PC-9 (cell line): ENCODE data around the gene ERC1. TPM values are rescaled to one million over a fixed set of nuclear protein-coding genes. Genes with fewer than 3 reads are reported as not detected.

ENCODE experiments used
- BruUV-seq: library from RNA; stranded (reverse); fragments of 400-500 nt; replicated peaks from 2 replicates; lab custom pipeline; 2021; lab: Mats Ljungman, UMichigan
- CTCF ChIA-PET: fragments of 300-600 bp; sonication (Branson Sonifier 250); formaldehyde crosslinking; loops from one replicate; lab custom pipeline; 2022; ENCODE audit warnings: antibody characterized with exemption; lab: Charles Lee
- POLR2A ChIA-PET: fragments of 300-600 bp; sonication (Branson Sonifier 250); formaldehyde crosslinking; loops from one replicate; lab custom pipeline; 2022; ENCODE audit warnings: antibody characterized with exemption; ENCODE audit not compliant: unreplicated experiment; lab: Charles Lee
- DNase-seq, 2 experiments: peaks; one replicate each; pipeline versions ENCODE4 v3.0.0 to v3.0.0-alpha.2; 2015 to 2022; ENCODE audit warnings: mixed read lengths in 1 of 2
- H2AFZ ChIP-seq: fragments of 200-600 bp; sonication (generic); 2 replicates; pipeline ENCODE4 v1.8.1; 2017; ENCODE audit warnings: antibody characterized with exemption
- H3F3A ChIP-seq: fragments of 200-600 bp; sonication (generic); 2 replicates; pipeline ENCODE4 v1.8.1; 2017; ENCODE audit warnings: antibody characterized with exemption, mild to moderate bottlenecking, low read depth; ENCODE audit not compliant: insufficient read depth
- H3K27ac ChIP-seq: fragments of 200-600 bp; sonication (generic); 2 replicates; pipeline ENCODE4 v1.6.1; 2016; ENCODE audit warnings: mixed run types
- H3K27me3 ChIP-seq: fragments of 200-600 bp; sonication (generic); 2 replicates; pipeline ENCODE4 v1.6.1; 2016; ENCODE audit warnings: low read depth, mixed run types; ENCODE audit not compliant: insufficient read depth
- H3K36me3 ChIP-seq: fragments of 200-600 bp; sonication (generic); 2 replicates; pipeline ENCODE4 v1.6.1; 2016; ENCODE audit warnings: low read depth, mixed run types
- H3K4me1 ChIP-seq: fragments of 200-600 bp; sonication (generic); replicated peaks from 2 replicates; pipeline ENCODE4 v1.6.1; 2016; ENCODE audit warnings: mixed run types; ENCODE audit not compliant: insufficient read depth
- H3K4me2 ChIP-seq: fragments of 200-600 bp; sonication (generic); 2 replicates; pipeline ENCODE4 v1.6.1; 2017; ENCODE audit warnings: mixed run types
- H3K4me3 ChIP-seq: fragments of 200-600 bp; sonication (generic); 2 replicates; pipeline ENCODE4 v1.6.1; 2016; ENCODE audit warnings: mixed run types
- H3K79me2 ChIP-seq: fragments of 200-600 bp; sonication (generic); 2 replicates; pipeline ENCODE4 v1.6.1; 2017; ENCODE audit warnings: low read depth, mixed run types
- H3K9me2 ChIP-seq: fragments of 200-600 bp; sonication (generic); 2 replicates; pipeline ENCODE4 v1.8.1; 2017; ENCODE audit warnings: mild to moderate bottlenecking; ENCODE audit not compliant: insufficient read depth
- H3K9me3 ChIP-seq: fragments of 200-600 bp; sonication (generic); 2 replicates; pipeline ENCODE4 v1.8.1; 2016; ENCODE audit warnings: low read depth; ENCODE audit not compliant: insufficient read depth
- H4K20me1 ChIP-seq: fragments of 200-600 bp; sonication (generic); 2 replicates; pipeline ENCODE4 v1.8.1; 2017; ENCODE audit not compliant: insufficient read depth
- EZH2 ChIP-seq: fragments of 200-600 bp; sonication (generic); IDR thresholded peaks from 2 replicates; pipeline ENCODE4 v1.8.0; 2017; ENCODE audit warnings: antibody characterized with exemption, low read depth
- intact Hi-C: fragments of 100-400 bp; cut with micrococcal nuclease; formaldehyde crosslinking; loops from one replicate; pipeline ENCODE4 v1.10.0; 2022; ENCODE audit not compliant: unreplicated experiment
- total RNA-seq: library from RNA; stranded (reverse); gene quantifications from 2 replicates; pipeline ENCODE4 v1.2.3, GENCODE V29; 2021
- TF ChIP-seq, protein P1 (sequence below): fragments of 200-600 bp; sonication (generic); conservative IDR thresholded peaks from 2 replicates; pipeline ENCODE4 v1.6.1; 2017; ENCODE audit warnings: mixed run types, antibody characterized with exemption, mild to moderate bottlenecking, moderate library complexity

ERC1 gene
- total RNA-seq, 1 experiment from 2014 or later, result 52.0 TPM

DNA sequence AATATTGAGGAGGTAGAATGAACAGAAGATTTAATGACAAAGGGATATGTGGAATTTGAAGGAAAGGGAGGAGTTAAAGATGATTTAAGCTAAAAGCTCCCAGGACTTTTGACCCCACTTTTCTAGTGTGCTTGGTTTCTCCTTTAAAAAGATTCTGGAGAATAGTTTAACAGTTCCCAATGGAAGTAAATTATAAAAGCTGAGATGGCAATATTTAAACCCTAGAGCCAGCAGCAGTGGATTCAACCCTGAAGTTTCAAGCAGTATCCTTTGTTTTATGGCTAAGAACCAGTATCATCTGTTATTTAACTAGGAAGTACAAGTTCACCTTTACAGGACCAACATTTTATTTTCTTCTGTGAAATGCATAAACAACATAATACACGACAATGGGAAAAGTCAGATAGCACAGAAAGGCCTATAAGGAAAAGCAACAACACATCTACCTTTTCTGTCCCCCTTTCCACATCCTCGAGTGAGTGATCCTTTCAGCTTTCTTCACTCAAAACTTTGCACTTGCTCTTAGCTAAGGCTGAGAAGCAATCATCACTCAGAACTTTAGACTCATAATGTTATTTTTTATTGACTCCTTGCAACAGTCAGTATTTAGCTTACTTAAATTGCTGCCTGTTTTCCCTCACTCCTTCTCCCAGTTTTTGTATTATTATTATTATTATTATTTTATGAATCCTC lies 338.9 kb downstream of the ERC1 start:
- no peaks in the 10 kb centered on the region for H3K9me3 ChIP-seq
- ChIA-PET CTCF (no interaction called here), POLR2A (no interaction called here)
- H2AFZ ChIP-seq, result no peak overlapping the region
- TF ChIP-seq, protein P1, sequence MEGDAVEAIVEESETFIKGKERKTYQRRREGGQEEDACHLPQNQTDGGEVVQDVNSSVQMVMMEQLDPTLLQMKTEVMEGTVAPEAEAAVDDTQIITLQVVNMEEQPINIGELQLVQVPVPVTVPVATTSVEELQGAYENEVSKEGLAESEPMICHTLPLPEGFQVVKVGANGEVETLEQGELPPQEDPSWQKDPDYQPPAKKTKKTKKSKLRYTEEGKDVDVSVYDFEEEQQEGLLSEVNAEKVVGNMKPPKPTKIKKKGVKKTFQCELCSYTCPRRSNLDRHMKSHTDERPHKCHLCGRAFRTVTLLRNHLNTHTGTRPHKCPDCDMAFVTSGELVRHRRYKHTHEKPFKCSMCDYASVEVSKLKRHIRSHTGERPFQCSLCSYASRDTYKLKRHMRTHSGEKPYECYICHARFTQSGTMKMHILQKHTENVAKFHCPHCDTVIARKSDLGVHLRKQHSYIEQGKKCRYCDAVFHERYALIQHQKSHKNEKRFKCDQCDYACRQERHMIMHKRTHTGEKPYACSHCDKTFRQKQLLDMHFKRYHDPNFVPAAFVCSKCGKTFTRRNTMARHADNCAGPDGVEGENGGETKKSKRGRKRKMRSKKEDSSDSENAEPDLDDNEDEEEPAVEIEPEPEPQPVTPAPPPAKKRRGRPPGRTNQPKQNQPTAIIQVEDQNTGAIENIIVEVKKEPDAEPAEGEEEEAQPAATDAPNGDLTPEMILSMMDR, result no peak
- no peak for TF ChIP-seq EZH2
- H4K20me1 ChIP-seq, result no peaks in the 10 kb centered on the region
- no peaks in the 10 kb centered on the region for H3F3A ChIP-seq
- peaks cover 15% of the 10 kb centered on the region for H3K4me1 ChIP-seq
- no peak overlapping the region for H3K4me3 ChIP-seq
- no peak overlapping the region for H3K4me2 ChIP-seq
- DNase-seq, result no peak
- no peaks in the 10 kb centered on the region for H3K9me2 ChIP-seq
- H3K36me3 ChIP-seq, result no peaks in the 10 kb centered on the region
- no peaks in the 10 kb centered on the region for H3K79me2 ChIP-seq
- intact Hi-C loops, result no loop called here
- BruUV-seq, result no TSS peak
- H3K27me3 ChIP-seq, result no peaks in the 10 kb centered on the region
- no peak overlapping the region for H3K27ac ChIP-seq

DNA sequence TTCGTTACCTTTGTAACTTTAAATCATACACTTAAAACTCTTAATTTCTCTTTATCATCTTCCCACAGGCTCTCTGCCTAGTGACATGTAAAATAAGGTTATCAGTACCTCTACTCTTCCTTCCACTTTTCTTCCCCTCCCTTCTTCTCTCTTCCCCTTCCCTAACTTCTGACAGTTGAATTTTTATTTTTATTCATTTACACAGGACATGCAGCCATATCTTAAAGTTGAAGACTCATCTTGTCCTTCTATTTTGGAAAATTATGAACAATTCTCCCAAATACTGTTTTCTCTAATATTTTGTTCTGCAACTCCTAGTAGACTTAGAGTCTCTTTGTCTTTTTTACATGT lies 339.4 kb downstream of the ERC1 start:
- ChIA-PET CTCF (no interaction called here), POLR2A (no interaction called here)
- Histone ChIP-seq H3K27me3 (no peaks in the 10 kb centered on the region), H3K36me3 (no peaks in the 10 kb centered on the region), H4K20me1 (no peaks in the 10 kb centered on the region), H2AFZ (no peak overlapping the region), H3K4me2 (no peak overlapping the region), H3K9me3 (no peaks in the 10 kb centered on the region), H3K4me1 (peaks cover 15% of the 10 kb centered on the region), H3K27ac (no peak overlapping the region), H3F3A (no peaks in the 10 kb centered on the region), H3K9me2 (no peaks in the 10 kb centered on the region), H3K79me2 (no peaks in the 10 kb centered on the region), H3K4me3 (no peak overlapping the region)
- intact Hi-C loops, result no loop called here
- TF ChIP-seq, protein P1, result no peak
- TF ChIP-seq EZH2, result no peak
- BruUV-seq, result no TSS peak
- no peak for DNase-seq

DNA sequence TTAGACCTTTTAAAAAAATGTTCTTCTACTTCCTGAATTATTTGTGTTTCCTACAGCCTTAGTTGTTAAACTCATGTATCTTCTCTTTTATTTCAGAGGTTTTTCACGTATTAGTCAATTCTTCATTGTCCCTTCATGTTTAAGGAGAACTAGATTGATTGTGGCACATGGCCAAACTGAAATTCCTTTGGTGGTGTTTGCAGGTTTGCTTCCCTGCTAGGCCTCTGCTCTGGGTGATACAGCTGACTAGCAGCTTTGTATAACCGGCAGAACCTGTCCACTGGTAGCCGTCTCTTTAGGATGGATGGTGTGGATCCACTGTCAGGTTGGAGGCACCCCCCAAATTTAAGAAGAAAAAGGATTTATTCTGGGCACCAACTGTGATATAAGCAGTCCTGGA lies 341.3 kb downstream of the ERC1 start:
- no peak for TF ChIP-seq EZH2
- TF ChIP-seq, protein P1, result no peak
- Histone ChIP-seq H3K27me3 (no peaks in the 10 kb centered on the region), H3F3A (no peaks in the 10 kb centered on the region), H4K20me1 (no peaks in the 10 kb centered on the region), H3K27ac (no peak overlapping the region), H3K4me1 (peaks cover 15% of the 10 kb centered on the region), H3K9me3 (no peaks in the 10 kb centered on the region), H2AFZ (no peak overlapping the region), H3K36me3 (no peaks in the 10 kb centered on the region), H3K9me2 (no peaks in the 10 kb centered on the region), H3K4me2 (peak overlapping the region; percentile 14), H3K4me3 (no peak overlapping the region), H3K79me2 (no peaks in the 10 kb centered on the region)
- intact Hi-C loops, result no loop called here
- peak; percentile 57 to 87 for DNase-seq
- ChIA-PET POLR2A (interaction anchor here (0.6 kb wide), 1 partner anchor 34 kb away, joined by 7 read pairs; no protein-coding TSS in a partner anchor), CTCF (no interaction called here)
- no TSS peak for BruUV-seq
